WTC11 (cell line): ENCODE data around the gene PTPRN2. TPM values are rescaled to one million over a fixed set of nuclear protein-coding genes. Genes with fewer than 3 reads are reported as not detected.

Source experiments
- ATAC-seq: fragments of 200-7000 bp; cut with Tn5 transposase; 2 replicates; pipeline ENCODE4 v1.10.0; 2021; ENCODE audit warnings: mild to moderate bottlenecking, moderate library complexity
- CTCF ChIA-PET: fragments of 300-600 bp; sonication (Branson Sonifier 250); formaldehyde crosslinking; loops from one replicate; lab custom pipeline; 2021; ENCODE audit warnings: antibody characterized with exemption; lab: Charles Lee
- POLR2A ChIA-PET: fragments of 350-600 bp; sonication (Branson Sonifier 250); formaldehyde crosslinking; loops from one replicate; lab custom pipeline; 2021; ENCODE audit warnings: antibody characterized with exemption; lab: Charles Lee
- DNase-seq: peaks from one replicate; pipeline ENCODE4 v3.0.0; 2021; ENCODE audit warnings: low spot score
- H3K27ac Mint-ChIP-seq: 2 replicates; pipeline ENCODE4 v1.8.0; 2021; ENCODE audit warnings: mixed read lengths
- H3K27me3 Mint-ChIP-seq: 2 replicates; pipeline ENCODE4 v1.8.0; 2021; ENCODE audit warnings: low read depth, mild to moderate bottlenecking, moderate library complexity, mixed read lengths
- H3K36me3 Mint-ChIP-seq: 2 replicates; pipeline ENCODE4 v1.8.0; 2021; ENCODE audit warnings: mixed read lengths
- H3K4me1 Mint-ChIP-seq: 2 replicates; pipeline ENCODE4 v1.8.0; 2022; ENCODE audit warnings: mixed read lengths
- H3K4me3 Mint-ChIP-seq: 2 replicates; pipeline ENCODE4 v1.8.0; 2021; ENCODE audit warnings: mild to moderate bottlenecking, moderate library complexity, mixed read lengths
- H3K9me3 Mint-ChIP-seq: 2 replicates; pipeline ENCODE4 v1.8.0; 2021; ENCODE audit warnings: mixed read lengths
- ATF1 ChIP-seq: sonication (generic); formaldehyde crosslinking; IDR thresholded peaks from 2 replicates; pipeline ENCODE4 v1.8.1; 2023; ENCODE audit warnings: mild to moderate bottlenecking, moderate library complexity, missing genetic modification reagents
- ELF4 ChIP-seq: sonication (generic); formaldehyde crosslinking; IDR thresholded peaks from 2 replicates; pipeline ENCODE4 v1.8.1; 2022; ENCODE audit warnings: low read depth, mild to moderate bottlenecking, moderate library complexity, missing genetic modification reagents
- EMX1 ChIP-seq: fragments of 250-450 bp; sonication (Bioruptor Pico); IDR thresholded peaks from 2 replicates; pipeline ENCODE4 v1.8.0; 2021; ENCODE audit warnings: mild to moderate bottlenecking
- ESRRA ChIP-seq: sonication (generic); formaldehyde crosslinking; IDR thresholded peaks from 2 replicates; pipeline ENCODE4 v1.8.1; 2022; ENCODE audit warnings: mild to moderate bottlenecking, missing genetic modification reagents, borderline replicate concordance
- FOXJ3 ChIP-seq: sonication (generic); formaldehyde crosslinking; IDR thresholded peaks from 2 replicates; pipeline ENCODE4 v1.9.0; 2021; ENCODE audit warnings: missing genetic modification reagents, mild to moderate bottlenecking, borderline replicate concordance
- IRF1 ChIP-seq: sonication (generic); formaldehyde crosslinking; IDR thresholded peaks from 2 replicates; pipeline ENCODE4 v1.8.0; 2023; ENCODE audit warnings: missing genetic modification reagents
- KAT7 ChIP-seq: sonication (generic); formaldehyde crosslinking; IDR thresholded peaks from 2 replicates; pipeline ENCODE4 v1.8.1; 2023; ENCODE audit warnings: missing genetic modification reagents, mild to moderate bottlenecking, borderline replicate concordance
- NFE2L1 ChIP-seq: sonication (generic); formaldehyde crosslinking; IDR thresholded peaks from 2 replicates; pipeline ENCODE4 v1.8.1; 2023; ENCODE audit warnings: missing genetic modification reagents
- PRDM15 ChIP-seq: sonication (generic); formaldehyde crosslinking; IDR thresholded peaks from 2 replicates; pipeline ENCODE4 v1.8.0; 2022; ENCODE audit warnings: missing genetic modification reagents
- PRRX2 ChIP-seq: fragments of 250-450 bp; sonication (Bioruptor Pico); IDR thresholded peaks from 2 replicates; pipeline ENCODE4 v1.8.0; 2021; ENCODE audit warnings: mild to moderate bottlenecking
- SMAD4 ChIP-seq: sonication (generic); formaldehyde crosslinking; IDR thresholded peaks from 2 replicates; pipeline ENCODE4 v1.8.0; 2022; ENCODE audit warnings: mild to moderate bottlenecking, missing genetic modification reagents
- STAT6 ChIP-seq: sonication (generic); formaldehyde crosslinking; conservative IDR thresholded peaks from 2 replicates; pipeline ENCODE4 v1.8.1; 2023; ENCODE audit warnings: mild to moderate bottlenecking, low read depth, missing genetic modification reagents, moderate library complexity
- ZNF317 ChIP-seq: sonication (generic); formaldehyde crosslinking; IDR thresholded peaks from 2 replicates; pipeline ENCODE4 v1.8.1; 2023; ENCODE audit warnings: low read depth, mild to moderate bottlenecking, moderate library complexity, missing genetic modification reagents, borderline replicate concordance
- ZNF532 ChIP-seq: fragments of 250-450 bp; sonication (Bioruptor Pico); IDR thresholded peaks from 2 replicates; pipeline ENCODE4 v1.9.0; 2021; ENCODE audit warnings: mild to moderate bottlenecking, borderline replicate concordance
- total RNA-seq: library from RNA; stranded (reverse); gene quantifications from 3 replicates; pipeline ENCODE4 v1.2.3, GENCODE V29; 2021
- TF ChIP-seq, protein P1 (sequence below): sonication (generic); formaldehyde crosslinking; IDR thresholded peaks from 2 replicates; pipeline ENCODE4 v1.8.1; 2023; ENCODE audit warnings: mild to moderate bottlenecking, missing genetic modification reagents, moderate library complexity
- TF ChIP-seq, protein P2 (sequence below): sonication (generic); formaldehyde crosslinking; IDR thresholded peaks from 2 replicates; pipeline ENCODE4 v1.8.1; 2023; ENCODE audit warnings: mild to moderate bottlenecking, moderate library complexity, missing genetic modification reagents

PTPRN2 gene
- total RNA-seq, 1 experiment from 2014 or later: 4.7 TPM

DNA sequence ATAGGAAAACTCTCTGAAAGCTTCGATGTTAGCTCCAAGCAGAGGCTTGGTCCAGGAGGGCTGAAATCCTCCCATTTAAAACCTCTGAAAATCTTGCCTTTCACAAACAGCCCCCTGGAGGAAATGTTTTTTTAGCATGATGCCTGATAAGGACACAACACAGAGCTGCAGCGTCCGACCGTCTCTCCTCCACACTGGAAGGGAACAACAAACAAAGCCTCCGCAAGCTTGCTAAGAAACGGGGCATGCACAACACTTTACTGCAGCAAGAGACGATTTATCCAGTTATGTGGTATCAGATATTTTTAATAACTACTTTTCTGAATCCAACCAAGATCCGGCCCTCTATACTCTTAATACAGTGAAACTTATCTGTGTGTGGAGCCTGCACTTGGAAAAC lies 182.3 kb downstream of the PTPRN2 start (continued):
- no peak for TF ChIP-seq PRDM15
- TF ChIP-seq ATF1: no peak
- no peak for TF ChIP-seq PRRX2 (CRISPR knock-in tag)
- no peak for TF ChIP-seq NFE2L1 (CRISPR knock-in tag)
- no peak for TF ChIP-seq ZNF317

DNA sequence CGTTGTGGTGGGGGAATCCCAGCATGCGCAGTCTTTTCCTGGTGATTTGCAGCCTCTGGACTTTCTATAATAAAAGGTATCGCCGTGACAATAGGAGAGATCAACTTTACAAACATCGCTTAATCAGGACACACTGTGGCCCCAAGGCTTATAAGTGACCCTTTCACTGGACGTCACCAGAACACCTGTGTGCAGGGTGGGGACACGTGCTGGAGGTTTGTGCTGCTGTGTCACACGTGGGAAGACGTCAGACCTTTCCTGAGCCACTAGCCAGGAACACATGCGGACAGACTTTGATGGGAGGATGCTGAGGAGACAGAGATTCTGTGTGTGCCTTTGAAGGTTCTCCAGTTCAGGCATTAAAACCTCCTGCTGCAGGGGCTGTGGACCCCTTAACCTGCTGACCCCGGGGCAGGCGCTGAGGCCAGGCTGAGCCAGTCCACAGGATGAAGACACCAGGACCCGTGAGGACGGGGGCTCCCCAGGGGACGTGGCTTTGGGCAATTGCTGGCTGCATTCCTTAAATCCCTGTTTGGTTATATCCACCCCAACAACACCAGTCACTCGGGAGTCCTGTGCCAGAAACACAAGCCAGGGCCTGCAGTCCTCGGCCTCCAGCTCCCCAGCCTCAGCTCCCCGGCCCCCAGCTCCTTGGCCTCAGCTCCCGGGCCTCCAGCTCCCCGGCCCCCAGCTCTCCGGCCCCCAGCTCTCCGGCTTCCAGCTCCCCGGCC lies 183.4 kb downstream of the PTPRN2 start:
- Mint-ChIP-seq H3K36me3 (no peaks in the 10 kb centered on the region), H3K4me1 (peaks cover 11% of the 10 kb centered on the region), H3K27me3 (no peaks in the 10 kb centered on the region), H3K27ac (peak overlapping the region; percentile 73; the same call in 1 of the 2 replicates), H3K9me3 (peaks cover 7% of the 10 kb centered on the region; the same call in 1 of the 2 replicates), H3K4me3 (no peak overlapping the region)
- CTCF ChIA-PET: interaction anchor here (0.5 to 1.9 kb wide), 9 partner anchors 8 to 1066 kb away, joined by 3 to 14 read pairs (median 3); no protein-coding TSS in a partner anchor
- POLR2A ChIA-PET: interaction anchor here (0.6 kb wide), 1 partner anchor 40 kb away, joined by 3 read pairs; no protein-coding TSS in a partner anchor
- DNase-seq (no peak), ATAC-seq (no peak)
- TF ChIP-seq SMAD4 (CRISPR knock-in tag): no peak
- TF ChIP-seq FOXJ3 (CRISPR knock-in tag): no peak
- no peak for TF ChIP-seq IRF1
- TF ChIP-seq, protein P1, sequence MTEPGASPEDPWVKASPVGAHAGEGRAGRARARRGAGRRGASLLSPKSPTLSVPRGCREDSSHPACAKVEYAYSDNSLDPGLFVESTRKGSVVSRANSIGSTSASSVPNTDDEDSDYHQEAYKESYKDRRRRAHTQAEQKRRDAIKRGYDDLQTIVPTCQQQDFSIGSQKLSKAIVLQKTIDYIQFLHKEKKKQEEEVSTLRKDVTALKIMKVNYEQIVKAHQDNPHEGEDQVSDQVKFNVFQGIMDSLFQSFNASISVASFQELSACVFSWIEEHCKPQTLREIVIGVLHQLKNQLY (CRISPR knock-in tag): no peak
- TF ChIP-seq, protein P2, sequence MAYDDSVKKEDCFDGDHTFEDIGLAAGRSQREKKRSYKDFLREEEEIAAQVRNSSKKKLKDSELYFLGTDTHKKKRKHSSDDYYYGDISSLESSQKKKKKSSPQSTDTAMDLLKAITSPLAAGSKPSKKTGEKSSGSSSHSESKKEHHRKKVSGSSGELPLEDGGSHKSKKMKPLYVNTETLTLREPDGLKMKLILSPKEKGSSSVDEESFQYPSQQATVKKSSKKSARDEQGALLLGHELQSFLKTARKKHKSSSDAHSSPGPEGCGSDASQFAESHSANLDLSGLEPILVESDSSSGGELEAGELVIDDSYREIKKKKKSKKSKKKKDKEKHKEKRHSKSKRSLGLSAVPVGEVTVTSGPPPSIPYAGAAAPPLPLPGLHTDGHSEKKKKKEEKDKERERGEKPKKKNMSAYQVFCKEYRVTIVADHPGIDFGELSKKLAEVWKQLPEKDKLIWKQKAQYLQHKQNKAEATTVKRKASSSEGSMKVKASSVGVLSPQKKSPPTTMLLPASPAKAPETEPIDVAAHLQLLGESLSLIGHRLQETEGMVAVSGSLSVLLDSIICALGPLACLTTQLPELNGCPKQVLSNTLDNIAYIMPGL (CRISPR knock-in tag): no peak
- no peak for TF ChIP-seq ESRRA
- no peak for TF ChIP-seq KAT7 (CRISPR knock-in tag)
- no peak for TF ChIP-seq ZNF532 (CRISPR knock-in tag)
- no peak for TF ChIP-seq EMX1
- no peak for TF ChIP-seq STAT6
- TF ChIP-seq ELF4 (CRISPR knock-in tag): no peak
